DOHH2 (cell line): ENCODE measurements around the gene GDF2.

ENCODE experiments used
- H3F3A ChIP-seq: fragments of 200-600 bp; sonication (generic), shearing (Covaris generic); 2 replicates; pipeline ENCODE4 v1.6.0; 2016; ENCODE audit warnings: antibody characterized with exemption, mild to moderate bottlenecking; ENCODE audit not compliant: control insufficient read depth, insufficient read depth
- H3K27ac ChIP-seq: fragments of 200-600 bp; sonication (generic); 2 replicates; pipeline ENCODE4 v1.5.1; 2014; ENCODE audit warnings: low read depth, mild to moderate bottlenecking, low read length, moderate library complexity
- H3K27me3 ChIP-seq: fragments of 200-600 bp; sonication (generic); 2 replicates; pipeline ENCODE4 v1.6.1; 2014; ENCODE audit warnings: mild to moderate bottlenecking, low read length, mixed read lengths; ENCODE audit not compliant: control insufficient read depth
- H3K36me3 ChIP-seq: fragments of 200-600 bp; sonication (generic); 2 replicates; pipeline ENCODE4 v1.6.1; 2014; ENCODE audit warnings: mild to moderate bottlenecking, low read length, moderate library complexity, mixed read lengths; ENCODE audit not compliant: control insufficient read depth
- H3K4me1 ChIP-seq: fragments of 200-600 bp; sonication (generic); 2 replicates; pipeline ENCODE4 v1.6.1; 2014; ENCODE audit warnings: mild to moderate bottlenecking, low read length, mixed read lengths; ENCODE audit not compliant: control insufficient read depth
- H3K4me2 ChIP-seq: fragments of 200-600 bp; sonication (generic); 2 replicates; pipeline ENCODE4 v1.6.0; 2014; ENCODE audit warnings: mild to moderate bottlenecking, low read length, moderate library complexity
- H3K4me3 ChIP-seq: fragments of 200-600 bp; sonication (generic); 2 replicates; pipeline ENCODE4 v1.5.1; 2014; ENCODE audit warnings: mild to moderate bottlenecking, low read length, mixed read lengths
- H3K79me2 ChIP-seq: fragments of 200-600 bp; sonication (generic); 2 replicates; pipeline ENCODE4 v1.6.1; 2014; ENCODE audit warnings: mild to moderate bottlenecking, low read length, mixed read lengths; ENCODE audit not compliant: control insufficient read depth
- H3K9me2 ChIP-seq: fragments of 200-600 bp; sonication (generic); replicated peaks from 2 replicates; pipeline ENCODE4 v1.6.1; 2014; ENCODE audit warnings: mild to moderate bottlenecking, low read length, mixed read lengths; ENCODE audit not compliant: control insufficient read depth
- H3K9me3 ChIP-seq: fragments of 200-600 bp; sonication (generic); 2 replicates; pipeline ENCODE4 v1.6.1; 2014; ENCODE audit warnings: antibody characterized with exemption, low read length, mixed read lengths; ENCODE audit not compliant: control insufficient read depth, insufficient read depth
- H4K20me1 ChIP-seq: fragments of 200-600 bp; sonication (generic); 2 replicates; pipeline ENCODE4 v1.6.0; 2014; ENCODE audit warnings: low read depth, mild to moderate bottlenecking, antibody characterized with exemption, low read length, moderate library complexity; ENCODE audit not compliant: control insufficient read depth, insufficient read depth
- EZH2phosphoT487 ChIP-seq: fragments of 200-600 bp; sonication (generic); IDR thresholded peaks from 2 replicates; pipeline ENCODE4 v1.6.1; 2017; ENCODE audit warnings: borderline replicate concordance, mild to moderate bottlenecking, antibody characterized with exemption, low read length, moderate library complexity, mixed read lengths
- TF ChIP-seq, protein P1 (sequence below): fragments of 200-600 bp; sonication (generic); IDR thresholded peaks from one replicate; pipeline ENCODE4 v1.5.1; 2014; ENCODE audit warnings: antibody characterized with exemption, mild to moderate bottlenecking, low read depth, low read length; ENCODE audit not compliant: poor library complexity, severe bottlenecking

GDF2 gene

DNA sequence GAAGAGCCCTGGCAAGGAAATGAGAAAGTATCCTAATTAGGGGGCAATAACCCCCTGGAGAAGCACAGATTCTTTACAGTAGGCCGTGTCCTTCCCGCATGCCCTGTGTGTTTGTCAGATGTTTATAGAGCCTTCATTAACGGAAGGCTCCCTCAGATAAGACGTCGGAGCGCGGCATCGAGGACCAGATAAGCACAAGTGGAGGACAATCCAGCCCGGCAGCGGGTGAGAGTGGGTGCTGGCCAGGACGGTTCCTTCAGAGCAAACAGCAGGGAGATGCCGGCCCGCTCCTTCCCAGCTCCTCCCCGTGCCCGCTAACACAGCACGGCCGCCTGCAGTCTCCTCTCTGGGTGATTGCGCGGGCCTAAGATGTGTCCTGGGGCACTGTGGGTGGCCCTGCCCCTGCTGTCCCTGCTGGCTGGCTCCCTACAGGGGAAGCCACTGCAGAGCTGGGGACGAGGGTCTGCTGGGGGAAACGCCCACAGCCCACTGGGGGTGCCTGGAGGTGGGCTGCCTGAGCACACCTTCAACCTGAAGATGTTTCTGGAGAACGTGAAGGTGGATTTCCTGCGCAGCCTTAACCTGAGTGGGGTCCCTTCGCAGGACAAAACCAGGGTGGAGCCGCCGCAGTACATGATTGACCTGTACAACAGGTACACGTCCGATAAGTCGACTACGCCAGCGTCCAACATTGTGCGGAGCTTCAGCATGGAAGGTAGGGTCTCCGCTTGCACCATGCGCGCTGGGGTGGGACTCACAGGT, at the start of gene GDF2:
GDF2 (plus strand) TSS at position 155 of the 762 bp plus-strand sequence; CDS start at position 370, 215 bp downstream.
- Histone ChIP-seq H3K36me3 (no peaks in the 10 kb centered on the region), H3K9me2 (no peaks in the 10 kb centered on the region), H3K4me2 (no peak within 1 kb of the TSS), H3K9me3 (no peaks in the 10 kb centered on the region), H3K4me1 (no peaks in the 10 kb centered on the region), H3K4me3 (no peak within 1 kb of the TSS), H3K27ac (no peak within 1 kb of the TSS), H3F3A (no peaks in the 10 kb centered on the region), H3K79me2 (no peaks in the 10 kb centered on the region), H3K27me3 (no peaks in the 10 kb centered on the region), H4K20me1 (no peaks in the 10 kb centered on the region)
- TF ChIP-seq, protein P1, sequence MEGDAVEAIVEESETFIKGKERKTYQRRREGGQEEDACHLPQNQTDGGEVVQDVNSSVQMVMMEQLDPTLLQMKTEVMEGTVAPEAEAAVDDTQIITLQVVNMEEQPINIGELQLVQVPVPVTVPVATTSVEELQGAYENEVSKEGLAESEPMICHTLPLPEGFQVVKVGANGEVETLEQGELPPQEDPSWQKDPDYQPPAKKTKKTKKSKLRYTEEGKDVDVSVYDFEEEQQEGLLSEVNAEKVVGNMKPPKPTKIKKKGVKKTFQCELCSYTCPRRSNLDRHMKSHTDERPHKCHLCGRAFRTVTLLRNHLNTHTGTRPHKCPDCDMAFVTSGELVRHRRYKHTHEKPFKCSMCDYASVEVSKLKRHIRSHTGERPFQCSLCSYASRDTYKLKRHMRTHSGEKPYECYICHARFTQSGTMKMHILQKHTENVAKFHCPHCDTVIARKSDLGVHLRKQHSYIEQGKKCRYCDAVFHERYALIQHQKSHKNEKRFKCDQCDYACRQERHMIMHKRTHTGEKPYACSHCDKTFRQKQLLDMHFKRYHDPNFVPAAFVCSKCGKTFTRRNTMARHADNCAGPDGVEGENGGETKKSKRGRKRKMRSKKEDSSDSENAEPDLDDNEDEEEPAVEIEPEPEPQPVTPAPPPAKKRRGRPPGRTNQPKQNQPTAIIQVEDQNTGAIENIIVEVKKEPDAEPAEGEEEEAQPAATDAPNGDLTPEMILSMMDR, result no peak
- no peak for TF ChIP-seq EZH2phosphoT487

DNA sequence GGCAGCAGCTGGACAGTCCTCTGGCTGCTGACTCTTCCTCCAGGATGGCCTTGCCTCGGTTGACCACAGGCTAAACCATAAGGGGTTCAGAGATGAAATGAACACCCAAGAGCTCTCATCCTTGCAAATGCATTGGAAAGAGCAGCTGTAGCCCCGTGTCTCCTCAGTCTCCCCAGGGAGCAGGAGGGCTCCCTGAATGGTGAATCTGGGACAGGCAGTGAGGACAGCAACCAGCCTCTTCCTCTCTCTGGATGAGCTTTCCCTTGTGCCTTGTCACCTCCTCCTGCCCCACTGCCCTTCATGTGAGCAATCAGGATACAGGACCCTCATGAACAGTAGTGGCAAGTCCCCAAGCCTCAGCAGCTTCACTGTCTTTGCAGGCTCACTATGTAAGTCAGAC, 46.2 kb upstream of the GDF2 start:
- no peaks in the 10 kb centered on the region for H3K27me3 ChIP-seq
- no peaks in the 10 kb centered on the region for H3K4me1 ChIP-seq
- H4K20me1 ChIP-seq, result no peaks in the 10 kb centered on the region
- H3K27ac ChIP-seq, result no peak overlapping the region
- no peak overlapping the region for H3K4me2 ChIP-seq
- H3K9me2 ChIP-seq, result no peaks in the 10 kb centered on the region
- no peaks in the 10 kb centered on the region for H3F3A ChIP-seq
- no peaks in the 10 kb centered on the region for H3K9me3 ChIP-seq
- H3K4me3 ChIP-seq, result no peak overlapping the region
- TF ChIP-seq EZH2phosphoT487, result no peak
- TF ChIP-seq, protein P1, result no peak
- no peaks in the 10 kb centered on the region for H3K79me2 ChIP-seq
- H3K36me3 ChIP-seq, result no peaks in the 10 kb centered on the region

DNA sequence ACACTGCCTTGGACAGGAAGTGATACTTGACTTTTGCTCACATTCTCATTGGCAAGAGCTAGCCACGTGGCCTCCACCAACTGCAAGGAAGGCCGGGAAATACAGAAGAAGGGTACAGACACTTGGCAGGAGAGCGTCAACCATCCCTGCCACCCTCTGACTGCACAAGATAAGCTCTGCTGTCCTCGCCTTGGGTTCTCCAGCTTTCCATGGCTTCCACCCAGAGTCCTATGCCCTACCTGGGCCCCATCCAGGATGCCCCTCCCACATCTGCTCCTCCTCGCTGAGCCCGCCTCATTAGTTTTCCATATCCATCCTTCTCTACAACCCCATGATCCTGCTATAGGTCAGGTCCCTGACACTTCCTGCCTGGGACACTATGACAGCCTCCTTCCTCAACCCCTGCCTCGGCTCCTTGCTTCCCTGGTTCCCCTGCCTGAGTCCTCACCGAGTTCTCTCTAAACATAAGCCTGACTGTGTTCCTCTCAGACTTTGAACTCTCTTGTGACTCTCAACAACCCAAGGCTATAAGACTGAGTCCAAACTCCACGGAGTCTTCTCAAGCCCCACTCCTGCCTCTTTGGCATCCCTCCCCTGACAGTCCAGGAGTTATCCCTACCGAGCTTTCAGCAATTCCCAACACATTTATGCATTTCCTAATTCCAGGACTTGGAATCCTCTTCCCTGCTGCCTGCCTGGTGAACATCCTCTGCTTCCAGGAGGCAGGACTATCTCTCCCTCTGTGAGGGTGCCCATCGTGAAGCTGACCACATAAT, 45.5 kb upstream of the GDF2 start:
- Histone ChIP-seq H3K36me3 (no peaks in the 10 kb centered on the region), H3K9me3 (no peaks in the 10 kb centered on the region), H3K4me2 (no peak overlapping the region), H3K4me3 (no peak overlapping the region), H4K20me1 (no peaks in the 10 kb centered on the region), H3K27me3 (no peaks in the 10 kb centered on the region), H3K4me1 (no peaks in the 10 kb centered on the region), H3F3A (no peaks in the 10 kb centered on the region), H3K27ac (no peak overlapping the region), H3K79me2 (no peaks in the 10 kb centered on the region), H3K9me2 (no peaks in the 10 kb centered on the region)
- TF ChIP-seq EZH2phosphoT487, result no peak
